HL-60/S4 (cell line): ENCODE results near the gene RAPGEF4.

Source experiments
- in situ Hi-C: fragments of 300-500 bp; cut with MboI; formaldehyde crosslinking; loops from 2 replicates; pipeline ENCODE4 v1.14.3; 2022; ENCODE audit warnings: low sequenced_read_pairs

RAPGEF4 gene

GRCh38 chr2:172769879-172770278, 34.2 kb downstream of the RAPGEF4 start:
- in situ Hi-C loops, result no loop called here

DNA sequence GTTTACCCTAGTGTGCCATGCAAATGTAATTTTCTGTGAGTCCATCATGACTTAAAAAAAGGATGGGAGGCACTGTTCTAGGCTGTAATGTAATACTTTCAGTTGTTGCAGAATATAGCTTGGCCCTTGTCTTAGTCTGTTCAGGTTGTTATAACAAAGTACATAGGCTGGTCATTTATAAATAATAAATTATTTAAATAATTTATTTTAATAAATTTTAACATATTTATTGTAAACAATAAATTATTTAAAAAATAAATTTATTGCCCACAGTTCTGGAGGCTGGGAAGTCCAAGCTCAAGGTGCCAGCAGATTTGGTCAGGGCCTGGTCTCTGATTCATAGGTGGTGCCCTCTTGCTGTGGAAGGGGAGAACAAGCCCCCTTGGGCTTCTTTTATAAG, 35.2 kb downstream of the RAPGEF4 start:
- in situ Hi-C loops, result no loop called here

DNA sequence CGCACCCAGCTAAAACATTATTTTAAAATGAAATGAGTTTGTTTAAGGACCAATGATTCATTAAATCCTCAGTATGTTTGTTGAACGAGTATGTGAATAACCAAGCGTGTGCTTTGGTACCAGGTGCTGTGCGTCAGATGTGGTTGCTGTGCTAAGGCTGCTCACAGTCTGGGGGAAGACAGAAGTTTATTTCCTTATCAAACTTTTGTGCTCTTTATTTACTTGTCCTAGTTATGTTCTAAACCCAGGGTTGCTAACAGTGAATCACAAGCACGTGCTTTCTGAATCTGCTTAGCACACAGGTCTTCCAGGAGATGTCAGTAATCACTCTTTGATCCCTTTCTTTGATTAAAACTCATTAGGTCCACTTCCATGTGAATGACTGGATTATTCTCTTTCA, 37.0 kb downstream of the RAPGEF4 start:
- in situ Hi-C loops, result no loop called here

GRCh38 chr2:172774302-172774701, 38.7 kb downstream of the RAPGEF4 start:
- in situ Hi-C loops, result no loop called here

- in situ Hi-C loops, result no loop called here
Observed at GRCh38 chr2:172775319-172775718, 39.7 kb downstream of the RAPGEF4 start.

DNA sequence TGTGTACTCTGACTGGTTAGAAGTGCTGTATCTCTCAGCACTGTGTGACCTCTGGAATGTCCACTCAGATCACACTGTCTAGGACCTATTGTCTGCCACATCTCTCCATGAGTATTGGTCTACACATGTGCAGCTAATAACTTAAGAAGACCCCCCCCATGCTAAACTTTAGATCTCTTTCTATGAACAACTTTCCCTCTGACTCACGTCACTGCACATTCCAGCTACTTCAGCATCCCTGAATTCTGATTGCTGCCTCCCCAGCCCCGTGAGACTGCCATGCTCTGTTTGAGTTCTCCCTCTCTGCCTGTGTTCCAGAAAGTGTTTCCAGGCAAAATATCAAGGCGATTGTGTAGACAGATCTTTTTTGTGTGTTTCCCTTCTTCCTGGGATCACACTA, 41.8 kb downstream of the RAPGEF4 start:
- in situ Hi-C loops, result no loop called here

- in situ Hi-C loops, result no loop called here
Observed at GRCh38 chr2:172782506-172783164, 47.0 kb downstream of the RAPGEF4 start.

GRCh38 chr2:172783165-172783898, 47.7 kb downstream of the RAPGEF4 start:
- in situ Hi-C loops, result no loop called here

DNA sequence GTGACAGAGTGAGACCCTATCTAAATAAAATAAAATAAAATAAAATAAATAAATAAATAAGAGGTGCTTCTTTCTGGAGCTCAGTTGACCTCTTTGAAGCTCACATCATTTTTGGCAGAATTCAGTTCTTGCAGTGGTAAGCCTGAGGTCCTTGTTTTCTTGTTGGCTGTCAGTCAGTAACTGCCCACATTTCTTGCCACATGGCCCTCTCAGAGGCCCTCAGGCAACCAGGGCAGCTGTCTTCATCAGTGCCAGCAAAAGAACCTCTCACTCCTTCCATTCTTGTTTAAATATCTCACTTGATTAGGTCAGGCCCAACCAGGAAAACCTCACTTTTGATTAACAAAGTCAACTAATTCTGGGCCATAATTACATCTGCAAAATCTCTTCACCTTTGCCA, 53.2 kb downstream of the RAPGEF4 start:
- in situ Hi-C loops, result no loop called here

DNA sequence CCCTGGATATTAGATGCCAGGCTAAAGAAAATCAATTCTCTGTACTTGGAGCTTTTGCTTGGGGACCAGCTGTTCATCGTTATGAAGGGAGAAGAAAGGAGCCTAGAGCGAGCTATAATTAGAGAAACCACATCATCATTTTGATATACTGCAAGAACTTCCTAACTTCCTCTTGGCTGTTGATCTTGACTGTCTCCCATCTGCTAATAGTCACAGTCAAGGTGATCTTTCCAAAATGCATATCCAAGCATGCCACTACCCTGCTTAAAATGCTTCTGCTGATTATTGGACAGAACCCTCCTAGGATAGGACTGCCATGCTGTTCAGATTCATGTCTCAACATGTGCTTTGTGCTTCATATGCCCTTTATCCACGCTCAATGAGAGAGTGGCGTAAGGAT, 54.8 kb downstream of the RAPGEF4 start:
- in situ Hi-C loops, result no loop called here

GRCh38 chr2:172791953-172792352, 56.3 kb downstream of the RAPGEF4 start:
- in situ Hi-C loops, result no loop called here

- in situ Hi-C loops, result no loop called here
Observed at GRCh38 chr2:172792711-172793110, 57.1 kb downstream of the RAPGEF4 start.

- in situ Hi-C loops, result loop anchor here (25.0 kb wide), 1 partner anchor 134 kb away; no protein-coding TSS in a partner anchor
Observed at GRCh38 chr2:172803308-172803707, 67.7 kb downstream of the RAPGEF4 start.

- in situ Hi-C loops, result loop anchor here (25.0 kb wide), 1 partner anchor 133 kb away; no protein-coding TSS in a partner anchor
Observed at GRCh38 chr2:172804423-172804822, 68.8 kb downstream of the RAPGEF4 start.

DNA sequence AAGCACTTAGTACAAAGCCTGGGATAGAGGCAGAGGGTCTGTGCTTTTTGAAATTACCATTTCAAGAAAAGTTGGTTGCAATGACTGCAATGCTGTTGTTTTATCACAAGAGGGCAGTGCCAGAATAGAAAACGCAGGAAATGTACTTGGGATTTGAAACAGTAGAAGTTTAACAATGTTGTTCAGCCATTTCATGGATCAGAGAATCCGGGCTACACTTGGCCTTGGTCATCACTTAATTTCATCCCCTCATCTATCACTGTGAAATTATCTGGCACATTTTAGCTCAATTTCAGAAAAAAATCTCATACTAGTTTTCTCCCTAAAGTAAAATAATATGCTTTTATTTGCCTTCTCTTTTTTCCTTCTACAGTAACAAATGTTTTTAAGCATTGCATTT, 70.8 kb downstream of the RAPGEF4 start:
- in situ Hi-C loops, result loop anchor here (25.0 kb wide), 1 partner anchor 131 kb away; no protein-coding TSS in a partner anchor

DNA sequence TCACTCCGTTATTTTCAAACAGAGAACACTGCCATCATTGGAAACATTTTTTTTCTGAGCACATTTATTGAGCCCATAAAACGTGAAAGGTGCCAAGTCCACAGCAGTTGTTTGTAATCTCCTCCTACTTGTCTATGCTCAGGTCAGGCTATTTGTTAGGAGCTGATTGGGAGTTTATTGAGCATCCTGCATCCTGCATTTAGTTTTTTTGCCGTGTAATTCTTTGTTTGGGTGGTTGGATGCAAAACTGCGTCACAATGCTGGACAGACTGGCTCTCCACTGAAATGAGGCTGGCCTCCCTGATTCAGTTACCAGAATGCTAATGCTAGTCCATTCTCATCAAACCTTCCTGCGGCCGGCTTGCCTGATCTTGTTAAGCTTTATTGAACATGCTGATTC, 71.4 kb downstream of the RAPGEF4 start:
- in situ Hi-C loops, result loop anchor here (25.0 kb wide), 1 partner anchor 130 kb away; no protein-coding TSS in a partner anchor

DNA sequence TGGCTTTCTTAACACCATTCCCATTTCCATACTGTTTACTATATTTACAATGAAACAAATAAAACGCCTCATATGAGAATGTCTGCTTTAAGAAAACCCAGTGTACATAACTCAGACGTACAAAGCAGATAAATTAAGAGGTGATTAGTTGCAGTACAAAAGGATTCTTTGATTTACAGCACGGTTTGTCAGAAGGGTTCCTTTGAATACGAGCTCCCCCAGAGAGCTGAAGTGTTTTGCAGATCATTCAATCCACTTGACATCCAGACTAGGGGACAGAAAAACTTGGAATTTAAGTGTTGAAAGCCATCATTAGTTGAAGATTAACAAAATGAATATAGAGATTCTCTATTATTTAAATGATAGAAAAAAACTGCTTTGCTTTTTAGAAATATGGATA, 72.5 kb downstream of the RAPGEF4 start:
- in situ Hi-C loops, result loop anchor here (25.0 kb wide), 1 partner anchor 129 kb away; no protein-coding TSS in a partner anchor

- in situ Hi-C loops, result loop anchor here (25.0 kb wide), 1 partner anchor 126 kb away; no protein-coding TSS in a partner anchor
Observed at GRCh38 chr2:172811027-172811426, 75.4 kb downstream of the RAPGEF4 start.

DNA sequence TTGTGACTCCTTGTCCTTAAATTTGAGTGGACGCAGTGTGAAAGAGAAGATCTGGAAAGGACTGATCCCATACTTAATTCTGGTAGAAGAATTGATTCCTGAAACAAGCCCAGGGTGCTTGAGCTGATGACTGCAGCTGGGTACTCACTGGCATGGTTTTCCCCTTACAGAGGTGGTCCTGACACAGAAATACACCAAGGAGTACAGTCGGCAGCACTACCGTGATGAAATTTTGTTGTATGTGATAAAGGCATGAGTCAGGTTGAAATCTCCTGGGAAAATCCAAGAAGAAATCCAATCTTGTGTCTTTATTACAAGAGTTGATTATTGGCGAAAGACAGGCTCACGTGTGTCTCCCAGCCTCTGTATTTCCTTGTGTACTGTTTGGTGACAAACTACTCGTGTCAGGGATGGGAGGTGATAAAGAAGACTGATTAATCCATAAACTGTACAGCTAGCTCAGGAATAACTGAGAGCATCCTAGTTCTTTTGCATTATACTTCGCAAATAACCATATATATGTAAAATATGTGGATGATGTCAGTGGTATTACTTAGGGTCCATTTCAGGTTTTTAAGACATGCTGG, 76.6 kb downstream of the RAPGEF4 start:
- in situ Hi-C loops, result loop anchor here (25.0 kb wide), 1 partner anchor 125 kb away; no protein-coding TSS in a partner anchor

- in situ Hi-C loops, result loop anchor here (25.0 kb wide), 1 partner anchor 124 kb away; no protein-coding TSS in a partner anchor
Observed at GRCh38 chr2:172813314-172813888, 77.8 kb downstream of the RAPGEF4 start.

GRCh38 chr2:172817411-172817810, 81.8 kb downstream of the RAPGEF4 start:
- in situ Hi-C loops, result loop anchor here (25.0 kb wide), 1 partner anchor 120 kb away; no protein-coding TSS in a partner anchor
